NCI-H1417 (cell line): Measurements from ENCODE around the gene CCDC6.

Experiments used
- DNase-seq, 3 experiments: peaks; one replicate each; lab custom pipeline; 2025; lab: John Stamatoyannopoulos, UW

The CCDC6 gene

DNA sequence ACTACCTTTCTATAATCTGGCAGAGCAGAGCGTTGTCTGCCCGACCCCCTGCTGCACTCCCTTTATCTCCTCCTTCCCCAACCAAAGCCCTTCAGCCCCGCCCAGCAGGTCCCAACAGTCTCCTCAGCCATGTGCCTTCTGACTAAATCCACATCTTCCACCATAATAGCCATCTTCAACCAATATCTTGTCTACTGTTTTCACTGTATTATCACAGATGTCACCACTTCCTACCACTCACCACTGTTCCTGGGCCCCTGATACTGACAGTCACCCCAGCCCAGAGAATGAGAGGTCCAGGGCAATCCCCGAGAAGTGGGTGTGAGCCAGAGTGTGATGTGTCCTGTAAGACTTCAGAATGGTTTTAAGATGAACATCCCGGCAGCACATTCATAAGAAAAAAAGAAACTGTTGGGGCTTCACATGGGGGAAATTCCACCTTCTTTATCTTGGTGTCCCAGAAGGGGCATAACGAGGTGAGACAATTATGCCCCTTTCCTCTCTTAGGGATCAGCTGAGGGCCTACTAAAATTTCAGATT is 25.3 kb downstream of the CCDC6 start:
- no peak for DNase-seq

DNA sequence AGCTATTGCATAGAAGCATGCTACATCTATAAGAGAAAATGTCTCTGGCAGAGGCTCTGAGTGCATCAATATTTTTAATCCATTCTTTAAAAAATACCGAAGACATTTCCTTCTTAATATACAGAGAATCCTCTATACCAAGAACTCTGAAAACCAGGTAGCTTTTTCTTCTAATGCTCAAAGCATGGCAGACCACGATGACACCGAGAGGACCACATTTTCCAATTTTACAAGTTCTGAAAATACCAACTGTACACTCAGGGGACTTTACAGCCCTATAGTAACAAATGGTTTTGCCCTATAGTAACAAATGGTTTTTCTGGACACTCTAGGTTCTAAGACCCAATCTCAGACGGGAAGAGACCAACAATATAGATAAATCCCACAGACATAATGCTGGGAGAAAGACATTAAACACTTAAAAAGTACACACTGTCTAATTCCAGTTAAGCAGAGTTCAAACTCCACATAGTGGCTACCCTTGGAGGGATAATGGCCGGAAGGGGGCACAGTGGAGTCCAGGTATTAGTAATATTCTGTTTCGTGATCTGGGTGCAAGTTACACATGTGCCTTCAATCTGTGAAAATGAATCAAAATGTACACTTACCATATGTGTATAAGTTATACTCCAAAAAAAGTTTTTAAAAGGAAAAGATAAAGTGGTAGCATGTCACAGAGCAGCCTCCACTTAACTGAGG is 26.2 kb downstream of the CCDC6 start:
- no peak for DNase-seq

- DNase-seq: no peak
These were observed 26.9 kb downstream of the CCDC6 start for GRCh38 chr10:59879363-59879913.

GRCh38 chr10:59878915-59879314 is 27.4 kb downstream of the CCDC6 start:
- no peak for DNase-seq

- no peak for DNase-seq
These were observed 28.1 kb downstream of the CCDC6 start for GRCh38 chr10:59878289-59878688.

- DNase-seq: no peak
These were observed 29.1 kb downstream of the CCDC6 start for GRCh38 chr10:59877191-59877671.

DNA sequence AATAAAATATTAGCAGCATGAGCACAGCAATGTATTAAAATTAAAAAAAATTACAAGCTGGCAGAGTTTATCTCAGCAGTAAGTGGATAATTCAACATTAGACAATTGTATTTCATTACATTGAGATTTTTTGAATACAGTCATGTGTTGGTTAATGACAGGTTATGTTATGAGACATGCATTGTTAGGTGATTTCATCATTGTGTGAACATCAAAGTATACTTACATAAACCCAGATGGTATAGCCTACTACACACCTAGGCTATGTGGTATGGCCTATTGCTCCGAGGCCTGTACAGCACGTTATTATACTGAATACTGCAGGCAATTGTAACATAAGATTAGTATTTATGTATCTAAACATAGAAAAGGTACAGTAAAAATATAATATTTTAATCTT is 29.7 kb downstream of the CCDC6 start:
- DNase-seq: peak in 2 of 3 experiments; percentile 27 to 74

GRCh38 chr10:59876208-59876607 is 30.1 kb downstream of the CCDC6 start:
- DNase-seq: peak in 2 of 3 experiments; percentile 29 to 73

DNA sequence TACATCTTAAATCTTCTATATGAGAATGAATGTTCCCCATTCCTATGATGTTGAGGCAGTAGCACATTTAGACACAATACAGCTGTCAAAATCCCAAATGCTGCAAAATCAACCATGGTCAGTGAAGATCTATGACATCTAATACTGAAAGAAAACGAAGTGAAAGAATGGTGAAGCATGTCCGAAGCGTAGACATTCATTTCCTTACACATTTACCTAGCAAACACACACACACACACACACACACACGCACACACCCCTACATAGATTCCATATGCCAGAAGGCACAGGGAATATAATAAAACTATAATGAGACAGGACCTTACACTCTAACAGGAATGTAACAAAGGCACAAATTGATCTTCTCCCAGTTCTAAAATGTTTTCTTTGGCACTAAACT is 32.5 kb downstream of the CCDC6 start:
- DNase-seq: no peak

- no peak for DNase-seq
These were observed 33.4 kb downstream of the CCDC6 start for GRCh38 chr10:59872892-59873463.

DNA sequence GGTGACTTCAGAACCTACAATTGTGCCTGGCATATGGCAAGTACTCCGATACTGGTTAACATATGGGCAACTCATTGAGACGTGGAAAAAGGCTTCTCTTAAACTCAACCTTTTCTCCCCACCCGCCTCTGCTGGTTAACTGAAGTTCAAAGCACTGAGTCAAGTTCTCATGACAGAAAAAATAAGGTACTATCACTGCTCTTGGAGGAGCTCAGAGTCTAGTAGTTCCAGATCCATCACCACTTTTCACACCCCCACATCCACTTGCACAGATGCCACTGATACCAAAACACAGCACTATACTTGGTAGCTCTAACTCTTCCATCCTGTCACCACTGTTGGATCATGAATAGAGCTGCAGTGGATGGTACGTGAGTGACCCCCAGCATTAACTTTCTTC is 36.2 kb downstream of the CCDC6 start:
- DNase-seq: no peak

GRCh38 chr10:59869594-59869940 is 36.8 kb downstream of the CCDC6 start:
- DNase-seq: no peak

GRCh38 chr10:59868696-59869593 is 37.4 kb downstream of the CCDC6 start:
- DNase-seq: peak in 1 of 3 experiments; percentile 27

DNA sequence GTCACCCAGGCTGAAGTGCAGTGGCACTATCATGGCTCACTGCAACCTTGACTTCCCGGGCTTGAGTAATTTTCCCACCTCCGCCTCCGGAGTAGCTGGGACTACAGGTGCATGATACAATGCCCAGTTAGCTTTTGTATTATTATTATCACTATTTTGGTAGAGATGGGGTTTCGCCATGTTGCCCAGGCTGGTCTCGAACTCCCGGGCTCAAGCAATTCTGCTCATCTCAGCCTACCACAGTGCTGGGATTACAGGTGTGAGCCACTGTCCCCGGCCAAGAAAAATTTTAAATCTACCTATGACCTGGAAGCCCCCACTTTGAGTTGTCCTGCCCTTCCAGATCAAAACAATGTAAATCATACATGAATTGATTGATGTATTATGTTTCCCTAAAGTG is 38.8 kb downstream of the CCDC6 start:
- DNase-seq: no peak

- DNase-seq: peak in 2 of 3 experiments; percentile 2 to 49
These were observed 41.3 kb downstream of the CCDC6 start for GRCh38 chr10:59865101-59865500.

DNA sequence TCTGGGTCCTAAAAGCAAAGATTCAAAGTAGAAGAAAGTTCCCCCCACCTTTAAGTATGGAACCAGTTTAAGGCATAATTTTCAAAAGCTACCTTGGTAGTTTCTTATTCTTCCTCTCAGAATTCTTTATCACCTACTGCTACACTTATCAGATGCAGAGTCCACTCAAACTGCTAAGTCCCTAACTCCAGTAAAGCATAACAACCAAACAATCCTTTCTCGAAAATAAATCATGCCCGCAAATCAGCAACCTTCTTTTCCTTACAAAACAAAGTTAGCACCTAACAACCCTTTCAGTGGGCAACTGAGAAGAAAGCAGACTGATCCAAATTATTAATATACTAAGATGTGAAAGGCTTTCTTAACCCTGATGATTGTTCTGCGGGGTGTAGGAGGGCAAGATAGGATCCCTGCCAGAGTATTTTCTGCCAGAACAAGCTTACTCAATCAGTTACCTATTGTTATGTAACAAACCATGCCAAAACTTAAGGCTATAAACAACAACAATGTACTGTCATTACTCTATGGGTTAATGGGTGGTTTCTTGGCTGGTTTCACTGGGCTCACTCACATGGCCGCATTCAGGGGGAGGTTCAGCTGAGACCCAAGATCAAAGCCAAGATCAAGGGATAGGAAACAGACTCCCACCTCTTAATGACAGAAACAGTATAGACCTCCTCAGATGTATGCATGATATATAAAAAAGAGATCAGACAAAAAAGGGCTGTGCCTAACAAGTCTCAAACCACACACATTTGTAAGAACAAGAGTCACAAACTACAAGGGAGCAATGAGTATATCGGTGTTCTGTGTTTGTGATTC is 42.0 kb downstream of the CCDC6 start:
- DNase-seq: no peak

GRCh38 chr10:59859570-59859969 is 46.8 kb downstream of the CCDC6 start:
- DNase-seq: no peak

DNA sequence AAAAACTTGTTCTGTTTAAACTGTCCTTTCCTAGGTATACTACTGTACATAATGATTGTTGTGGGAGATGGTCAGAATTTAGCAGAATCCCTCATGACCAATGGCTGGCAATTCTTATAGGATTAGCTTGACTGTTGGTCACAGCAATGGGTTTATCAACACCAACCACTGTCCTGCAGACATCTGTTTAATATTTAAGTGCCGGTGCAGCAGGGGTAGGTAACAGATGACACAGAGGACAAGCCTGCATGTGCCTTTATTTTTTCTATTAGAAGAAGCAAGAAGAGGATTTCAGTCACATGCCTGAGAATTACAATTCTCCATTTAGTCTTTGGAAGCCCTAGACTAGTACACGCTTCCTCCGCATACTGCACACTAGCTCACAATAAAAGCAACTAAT is 48.4 kb downstream of the CCDC6 start:
- DNase-seq: no peak

GRCh38 chr10:59857049-59857448 is 49.3 kb downstream of the CCDC6 start:
- DNase-seq: no peak

GRCh38 chr10:59856104-59856503 is 50.3 kb downstream of the CCDC6 start:
- DNase-seq: no peak

DNA sequence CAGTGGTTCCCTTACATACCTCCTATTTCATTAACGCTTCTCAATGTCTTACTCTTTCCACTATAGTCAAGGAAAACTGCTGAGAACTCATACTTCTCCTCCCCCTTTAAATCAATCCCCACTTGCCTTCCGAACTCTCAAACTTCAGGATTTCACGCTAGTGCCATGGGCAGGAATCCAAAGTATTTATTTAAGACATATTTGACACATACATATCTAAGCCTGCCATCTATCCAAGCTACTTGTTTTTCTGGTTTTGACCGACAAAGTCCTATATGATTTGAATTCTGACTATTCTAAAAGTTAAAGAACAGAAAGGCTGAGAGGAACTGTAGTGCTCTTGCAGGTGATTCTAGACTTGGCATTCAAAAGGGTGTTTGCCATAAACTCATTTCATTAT is 51.8 kb downstream of the CCDC6 start:
- no peak for DNase-seq
